ENCODE results near the gene U2AF1L4. TPM values are rescaled to one million over a fixed set of nuclear protein-coding genes. Genes with fewer than 3 reads are reported as not detected.

The U2AF1L4 gene
- total RNA-seq, 1 donor from 2014 or later: not detected

- peaks cover 3 to 9% of the 10 kb centered on the region in 2 donors for H3K4me1 ChIP-seq
- no peak overlapping the region for H3K4me3 ChIP-seq
- no peak overlapping the region for H3K27ac ChIP-seq
- TF ChIP-seq CTCF (IDR thresholded peaks at IDR 0.05): no peak
- H3K36me3 ChIP-seq: peaks cover 64 to 69% of the 10 kb centered on the region in 2 donors
- no peaks in the 10 kb centered on the region for H3K9me3 ChIP-seq
- no peaks in the 10 kb centered on the region for H3K27me3 ChIP-seq
- intact Hi-C loops (cut with DNase I): no loop called here
- DNase-seq (ENCODE audit: low spot score in 2 of 2): no peak
Measured at GRCh38 chr19:35721374-35721773, 23.8 kb downstream of the U2AF1L4 start.

GRCh38 chr19:35720648-35721047 lies 24.6 kb downstream of the U2AF1L4 start:
- intact Hi-C loops (cut with DNase I): no loop called here
- Histone ChIP-seq H3K9me3 (no peaks in the 10 kb centered on the region), H3K27ac (no peak overlapping the region), H3K4me1 (peaks cover 6 to 17% of the 10 kb centered on the region in 2 donors), H3K27me3 (no peaks in the 10 kb centered on the region), H3K36me3 (peaks cover 57 to 61% of the 10 kb centered on the region in 2 donors), H3K4me3 (no peak overlapping the region)
- TF ChIP-seq CTCF (IDR thresholded peaks at IDR 0.05): no peak
- DNase-seq (ENCODE audit: low spot score in 2 of 2): no peak

GRCh38 chr19:35720163-35720524 lies 25.1 kb downstream of the U2AF1L4 start:
- Histone ChIP-seq H3K27me3 (no peaks in the 10 kb centered on the region), H3K4me3 (no peak overlapping the region), H3K27ac (no peak overlapping the region), H3K36me3 (peaks cover 52 to 56% of the 10 kb centered on the region in 2 donors), H3K4me1 (peaks cover 7 to 19% of the 10 kb centered on the region in 2 donors), H3K9me3 (no peaks in the 10 kb centered on the region)
- no peak for TF ChIP-seq CTCF (IDR thresholded peaks at IDR 0.05)
- no peak for DNase-seq (ENCODE audit: low spot score in 2 of 2)
- intact Hi-C loops (cut with DNase I): no loop called here

- intact Hi-C loops (cut with DNase I): no loop called here
- peak overlapping the region; percentile 79 to 95 for H3K4me3 ChIP-seq
- DNase-seq (ENCODE audit: low spot score in 2 of 2): peak in 1 of 2 donors; percentile 64
- no peaks in the 10 kb centered on the region for H3K9me3 ChIP-seq
- no peak overlapping the region for H3K27ac ChIP-seq
- H3K4me1 ChIP-seq: peaks cover 7 to 19% of the 10 kb centered on the region in 2 donors
- TF ChIP-seq CTCF (IDR thresholded peaks at IDR 0.05): no peak
- no peaks in the 10 kb centered on the region for H3K27me3 ChIP-seq
- peaks cover 46 to 51% of the 10 kb centered on the region in 2 donors for H3K36me3 ChIP-seq
Measured at GRCh38 chr19:35719402-35720162, 25.6 kb downstream of the U2AF1L4 start.

GRCh38 chr19:35718345-35719041 lies 26.7 kb downstream of the U2AF1L4 start:
- no peak for TF ChIP-seq CTCF (IDR thresholded peaks at IDR 0.05)
- Histone ChIP-seq H3K4me1 (peaks cover 7 to 19% of the 10 kb centered on the region in 2 donors), H3K4me3 (peak overlapping the region; percentile 79 to 95), H3K36me3 (peaks cover 35 to 40% of the 10 kb centered on the region in 2 donors), H3K27ac (peak overlapping the region; percentile 82 to 87), H3K27me3 (no peaks in the 10 kb centered on the region), H3K9me3 (no peaks in the 10 kb centered on the region)
- intact Hi-C loops (cut with DNase I): no loop called here
- peak in 1 of 2 donors; percentile 77 for DNase-seq (ENCODE audit: low spot score in 2 of 2)

Data from ascending aorta (tissue), 2 donors.